K562 (cell line): ENCODE measurements around the gene ZNF655. TPM values are rescaled to one million over a fixed set of nuclear protein-coding genes. Genes with fewer than 3 reads are reported as not detected.

Source experiments
- ATAC-seq: fragments of 200-7000 bp; cut with Tn5 transposase; 3 replicates; pipeline ENCODE4 v1.9.1; 2020; ENCODE audit warnings: moderate library complexity
- BruUV-seq: library from RNA; stranded (reverse); fragments of 400-500 nt; replicated peaks from 2 replicates; lab custom pipeline; 2021; lab: Mats Ljungman, UMichigan
- CTCF ChIA-PET: fragments of 300-600 bp; formaldehyde crosslinking; extraction: SDS; loops from one replicate; lab custom pipeline; 2021; ENCODE audit warnings: low intra/inter-chr PET ratio; lab: Yijun Ruan, JAX
- POLR2A ChIA-PET: fragments of 300-600, 350-650 bp; sonication (Branson Sonifier 250); formaldehyde crosslinking; extraction: SDS; loops from one replicate; lab custom pipeline; 2021; ENCODE audit warnings: antibody characterized with exemption, inconsistent platforms; lab: Yijun Ruan, JAX
- DNase-seq, 4 experiments: peaks; one replicate each; pipeline versions ENCODE4 v3.0.0 to v3.0.0-alpha.2; 2011 to 2018; ENCODE audit warnings: low spot score in 3 of 4, mixed read lengths in 3 of 4; ENCODE audit errors: extremely low read depth in 1 of 4
- FAIRE-seq: peaks from 2 replicates; lab custom pipeline; 2011; peaks lifted over from hg19 to GRCh38; lab: Jason Lieb, UNC
- H2AFZ ChIP-seq: 2 replicates; pipeline ENCODE4 v1.6.0; 2011; ENCODE audit warnings: low read depth, low read length, control low read depth, inconsistent platforms
- H3K27ac ChIP-seq: fragments of 200-600 bp; 3 replicates; pipeline ENCODE4 v1.8.0; 2011; ENCODE audit warnings: low read depth, mild to moderate bottlenecking, control low read depth, inconsistent platforms, low read length, moderate library complexity, mixed read lengths; ENCODE audit errors: extremely low read depth
- H3K27me3 ChIP-seq, 2 experiments: fragments of 300-600 bp in 1 of 2; 2 replicates in 1 of 2; 3 replicates in 1 of 2; pipeline versions ENCODE4 v1.6.0 to v1.8.0; 2011; ENCODE audit warnings: inconsistent platforms in 2 of 2, low read length in 2 of 2, mild to moderate bottlenecking in 1 of 2, mixed read lengths in 1 of 2, moderate library complexity in 1 of 2; ENCODE audit not compliant: control insufficient read depth in 2 of 2, insufficient read depth in 2 of 2
- H3K36me3 ChIP-seq: fragments of 300-600 bp; 3 replicates; pipeline ENCODE4 v1.8.0; 2011; ENCODE audit warnings: mild to moderate bottlenecking, low read length, inconsistent platforms; ENCODE audit not compliant: control insufficient read depth, insufficient read depth
- H3K4me1 ChIP-seq, 2 experiments: fragments of 200-600 bp in 1 of 2; replicated peaks in 1 of 2; 2 replicates in 1 of 2; 3 replicates in 1 of 2; pipeline versions ENCODE4 v1.5.1 to v1.8.0; 2011; ENCODE audit warnings: inconsistent platforms in 2 of 2, low read length in 2 of 2, mild to moderate bottlenecking in 1 of 2, mixed read lengths in 1 of 2, moderate library complexity in 1 of 2; ENCODE audit not compliant: control insufficient read depth in 2 of 2, insufficient read depth in 2 of 2
- H3K4me2 ChIP-seq: 2 replicates; pipeline ENCODE4 v1.6.1; 2011; ENCODE audit warnings: low read length, control low read depth, inconsistent platforms, mixed read lengths; ENCODE audit not compliant: insufficient read depth
- H3K4me3 ChIP-seq: fragments of 200-600 bp; sonication (generic), shearing (Covaris generic); 2 replicates; pipeline ENCODE4 v1.5.1; 2016; ENCODE audit warnings: control low read depth, inconsistent platforms
- H3K79me2 ChIP-seq: fragments of 200-600 bp; 3 replicates; pipeline ENCODE4 v1.8.0; 2011; ENCODE audit warnings: low read length, inconsistent platforms; ENCODE audit not compliant: control insufficient read depth, insufficient read depth
- H3K9ac ChIP-seq, 2 experiments: 2 replicates each; pipeline versions ENCODE4 v1.6.0 to v1.6.1; 2011; ENCODE audit warnings: low read depth in 2 of 2, low read length in 2 of 2, control low read depth in 1 of 2, inconsistent platforms in 1 of 2, mild to moderate bottlenecking in 1 of 2, mixed read lengths in 1 of 2; ENCODE audit not compliant: insufficient read depth in 1 of 2
- H3K9me1 ChIP-seq: one replicate; pipeline ENCODE4 v1.6.0; 2011; ENCODE audit warnings: inconsistent platforms, mild to moderate bottlenecking, low read length, moderate library complexity; ENCODE audit not compliant: control insufficient read depth, insufficient read depth
- H3K9me3 ChIP-seq: replicated peaks from 2 replicates; pipeline ENCODE4 v1.5.1; 2011; ENCODE audit warnings: low read depth, low read length, inconsistent platforms; ENCODE audit not compliant: control insufficient read depth, insufficient read depth
- H4K20me1 ChIP-seq: replicated peaks from 2 replicates; pipeline ENCODE4 v1.6.1; 2011; ENCODE audit warnings: low read length, inconsistent platforms, mixed read lengths; ENCODE audit not compliant: control insufficient read depth, insufficient read depth
- CBX1 ChIP-seq: sonication (generic); IDR thresholded peaks from 2 replicates; pipeline ENCODE4 v1.6.1; 2016; ENCODE audit warnings: antibody characterized with exemption, low read depth, mild to moderate bottlenecking
- CBX3 ChIP-seq, 2 experiments: IDR thresholded peaks; 1 replicate in 1 of 2; 2 replicates in 1 of 2; pipeline ENCODE4 v1.6.1; 2012; ENCODE audit warnings: inconsistent platforms in 2 of 2, low read length in 2 of 2, borderline replicate concordance in 1 of 2, control low read depth in 1 of 2
- CBX5 ChIP-seq: IDR thresholded peaks from 2 replicates; pipeline ENCODE4 v1.6.1; 2014; ENCODE audit warnings: low read depth, borderline replicate concordance
- CBX8 ChIP-seq: fragments of 200-600 bp; sonication (generic); IDR thresholded peaks from 2 replicates; pipeline ENCODE4 v1.6.1; 2012; ENCODE audit warnings: borderline replicate concordance, mixed run types, low read depth, mild to moderate bottlenecking, moderate library complexity, mixed read lengths, low read length, control low read depth, inconsistent platforms; ENCODE audit not compliant: poor library complexity, severe bottlenecking; ENCODE audit errors: extremely low read depth
- DDX20 ChIP-seq: fragments of 450-650 bp; IDR thresholded peaks from 2 replicates; pipeline ENCODE4 v1.6.1; 2016; ENCODE audit warnings: missing genetic modification characterization, low read depth, mild to moderate bottlenecking, missing compliant biosample characterization, moderate library complexity
- GTF2F1 ChIP-seq: IDR thresholded peaks from 2 replicates; pipeline ENCODE4 v1.6.1; 2011; ENCODE audit warnings: low read depth, low read length, improper control_type of control experiment
- LARP7 ChIP-seq: fragments of 450-650 bp; IDR thresholded peaks from 2 replicates; pipeline ENCODE4 v1.6.1; 2016
- PCBP2 ChIP-seq: fragments of 200-400 bp; formaldehyde crosslinking; IDR thresholded peaks from 2 replicates; pipeline ENCODE4 v1.6.1; 2018; ENCODE audit warnings: low read length, low read depth, mild to moderate bottlenecking, moderate library complexity; ENCODE audit not compliant: poor library complexity, severe bottlenecking
- PPARD ChIP-seq: fragments of 250-450 bp; sonication (Bioruptor Pico); IDR thresholded peaks from 2 replicates; pipeline ENCODE4 v1.8.0; 2022; ENCODE audit warnings: inconsistent platforms, mild to moderate bottlenecking, moderate library complexity
- PRPF4 ChIP-seq: fragments of 200-400 bp; formaldehyde crosslinking; IDR thresholded peaks from one replicate; pipeline ENCODE4 v1.6.1; 2017; ENCODE audit warnings: low read length, low read depth, mild to moderate bottlenecking; ENCODE audit not compliant: insufficient read depth, poor library complexity, severe bottlenecking
- RBM17 ChIP-seq: fragments of 200-400 bp; formaldehyde crosslinking; IDR thresholded peaks from 2 replicates; pipeline ENCODE4 v1.6.1; 2017; ENCODE audit warnings: low read depth, mild to moderate bottlenecking, low read length, borderline replicate concordance
- RBM25 ChIP-seq: fragments of 200-400 bp; formaldehyde crosslinking; IDR thresholded peaks from 2 replicates; pipeline ENCODE4 v1.6.1; 2018; ENCODE audit warnings: low read length, low read depth, moderate library complexity; ENCODE audit not compliant: severe bottlenecking
- RHOXF2B ChIP-seq: fragments of 250-450 bp; sonication (Bioruptor Pico); conservative IDR thresholded peaks from 2 replicates; pipeline ENCODE4 v1.5.1; 2021
- TRIM24 ChIP-seq, 2 experiments: fragments of 450-650 bp; IDR thresholded peaks; 2 replicates each; pipeline ENCODE4 v1.6.1; 2016
- TRIM28 ChIP-seq: fragments of 450-650 bp; IDR thresholded peaks from 2 replicates; pipeline ENCODE4 v1.6.1; 2017
- ZC3H11A ChIP-seq: IDR thresholded peaks from 2 replicates; pipeline ENCODE4 v1.6.1; 2012; ENCODE audit warnings: low read depth, low read length, improper control_type of control experiment
- ZNF75A ChIP-seq: fragments of 450-650 bp; formaldehyde crosslinking; IDR thresholded peaks from 2 replicates; pipeline ENCODE4 v1.4.0; 2020; ENCODE audit warnings: mild to moderate bottlenecking
- WGBS: fragments of 100-300 bp; shearing (Covaris generic); methylation state at CpG from one replicate; pipeline ENCODE4 v1.1.6; 2016; ENCODE audit warnings: low coverage, mixed read lengths; ENCODE audit not compliant: insufficient coverage; ENCODE audit errors: missing lambda C conversion rate; 5-methylcytosine and 5-hydroxymethylcytosine counted together
- in situ Hi-C: fragments of 300-500 bp; cut with MboI; formaldehyde crosslinking; loops from 4 replicates; pipeline ENCODE4 v1.15.0; 2018; ENCODE audit warnings: inconsistent platforms, mixed read lengths
- intact Hi-C: fragments of 100-400 bp; cut with micrococcal nuclease; formaldehyde crosslinking; loops from 2 replicates; pipeline ENCODE4 v1.14.2; 2022
- polyA plus RNA-seq, 8 experiments: library from polyadenylated mRNA; depleted of rRNA in 4 of 8; stranded (reverse) in 5 of 8; unstranded in 3 of 8; fragments of >200 nt; fragmentation: Nextera tagmentation in 2 of 8; fragmentation: Illumina TruSeq in 1 of 8; extraction: Ambion mirVana in 2 of 8; extraction: Trizol in 1 of 8; gene quantifications; 2 replicates each; pipeline versions ENCODE4 v1.2.1 to v1.2.3, GENCODE V29; 2011 to 2014; ENCODE audit warnings: inconsistent platforms in 1 of 8, missing spikeins in 1 of 8
- total RNA-seq, 7 experiments: library from RNA; depleted of rRNA in 6 of 7; stranded (reverse); fragments of >200 nt in 6 of 7; fragmentation: Illumina TruSeq in 2 of 7; extraction: Trizol in 2 of 7; gene quantifications; 2 replicates each; pipeline versions ENCODE4 v1.2.1 to v1.2.3, GENCODE V29; 2011 to 2021; ENCODE audit warnings: low replicate concordance in 1 of 7

The ZNF655 gene
- total and polyA plus RNA-seq, 9 of the 15 experiments (the other 6 are each of a cell fraction or from before 2014, with no cell fraction given), result 25.7 to 130 (median 95.2) TPM

DNA sequence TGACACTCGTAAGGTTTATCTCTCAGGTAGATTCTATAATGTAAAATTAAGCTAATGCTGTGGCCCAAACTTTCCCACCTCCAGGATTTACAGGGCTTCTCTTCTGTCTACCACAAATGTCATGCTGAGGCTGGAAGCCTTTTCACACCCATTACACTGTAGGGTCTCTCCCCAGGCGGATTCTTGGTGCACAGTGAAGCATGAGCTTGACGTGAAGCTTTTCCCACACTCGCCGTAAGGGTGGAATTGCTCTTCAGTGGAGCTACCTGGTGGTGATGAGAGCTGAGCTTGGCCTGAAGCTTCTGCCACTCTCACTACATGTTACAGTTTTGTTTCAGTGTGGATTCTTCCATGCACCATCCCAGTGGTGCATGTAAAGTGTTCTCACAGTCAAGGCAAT, 17.9 kb upstream of the ZNF655 start:
- no peak for DNase-seq
- ATAC-seq, result no peak
- no peaks in the 10 kb centered on the region for H3K79me2 ChIP-seq
- BruUV-seq, result no TSS peak
- H3K27me3 ChIP-seq, result no peaks in the 10 kb centered on the region
- ChIA-PET CTCF (no interaction called here), POLR2A (interaction anchor here (0.9 kb wide), 1 partner anchor 24 kb away, joined by 5 read pairs; no protein-coding TSS in a partner anchor)
- H3K9me3 ChIP-seq, result peaks cover 6% of the 10 kb centered on the region
- H3K9ac ChIP-seq, result no peak overlapping the region
- intact Hi-C loops, result no loop called here
- 57% methylated on average over 5 of the region's 5 CpGs for WGBS
- TF ChIP-seq GTF2F1 (no peak), RBM17 (no peak), CBX3 (IDR thresholded peaks at IDR 0.05; ENCODE audit: borderline replicate concordance in 1 of 2, low read length in 2 of 2) (peak in 1 of 2 experiments; percentile 62; a peak in 1 of 3 replicates), TRIM24 (IDR thresholded peaks at IDR 0.05) (0 out of 4 replicates have a peak, but pooled peaks of 1 of the 2 experiments have one; percentile 13), CBX8 (no peak), CBX1 (peak; percentile 39; the same call in 1 of the 2 replicates), DDX20 (tag) (no peak), CBX5 (0 out of 2 replicates have a peak, but pooled peaks have one; percentile 35), LARP7 (no peak), ZNF75A (CRISPR knock-in tag) (peak; percentile 97), RBM25 (peak; percentile 61), PCBP2 (no peak), PPARD (CRISPR knock-in tag) (no peak), RHOXF2B (CRISPR knock-in tag) (no peak), PRPF4 (no peak), ZC3H11A (no peak), TRIM28 (peak; percentile 84)
- H3K4me1 ChIP-seq, result no peaks in the 10 kb centered on the region
- H3K27ac ChIP-seq, result no peak overlapping the region
- H3K9me1 ChIP-seq, result no peaks in the 10 kb centered on the region
- FAIRE-seq, result no peak
- H3K4me3 ChIP-seq, result no peak overlapping the region
- no peaks in the 10 kb centered on the region for H3K36me3 ChIP-seq
- in situ Hi-C loops, result no loop called here
- no peak overlapping the region for H3K4me2 ChIP-seq
- H2AFZ ChIP-seq, result no peak overlapping the region
- H4K20me1 ChIP-seq, result no peaks in the 10 kb centered on the region
